DOHH2 (cell line): ENCODE measurements around the gene ARHGDIA.

Experiments used
- H3F3A ChIP-seq: fragments of 200-600 bp; sonication (generic), shearing (Covaris generic); 2 replicates; pipeline ENCODE4 v1.6.0; 2016; ENCODE audit warnings: antibody characterized with exemption, mild to moderate bottlenecking; ENCODE audit not compliant: control insufficient read depth, insufficient read depth
- H3K27ac ChIP-seq: fragments of 200-600 bp; sonication (generic); 2 replicates; pipeline ENCODE4 v1.5.1; 2014; ENCODE audit warnings: low read depth, mild to moderate bottlenecking, low read length, moderate library complexity
- H3K27me3 ChIP-seq: fragments of 200-600 bp; sonication (generic); 2 replicates; pipeline ENCODE4 v1.6.1; 2014; ENCODE audit warnings: mild to moderate bottlenecking, low read length, mixed read lengths; ENCODE audit not compliant: control insufficient read depth
- H3K36me3 ChIP-seq: fragments of 200-600 bp; sonication (generic); 2 replicates; pipeline ENCODE4 v1.6.1; 2014; ENCODE audit warnings: mild to moderate bottlenecking, low read length, moderate library complexity, mixed read lengths; ENCODE audit not compliant: control insufficient read depth
- H3K4me1 ChIP-seq: fragments of 200-600 bp; sonication (generic); 2 replicates; pipeline ENCODE4 v1.6.1; 2014; ENCODE audit warnings: mild to moderate bottlenecking, low read length, mixed read lengths; ENCODE audit not compliant: control insufficient read depth
- H3K4me2 ChIP-seq: fragments of 200-600 bp; sonication (generic); 2 replicates; pipeline ENCODE4 v1.6.0; 2014; ENCODE audit warnings: mild to moderate bottlenecking, low read length, moderate library complexity
- H3K4me3 ChIP-seq: fragments of 200-600 bp; sonication (generic); 2 replicates; pipeline ENCODE4 v1.5.1; 2014; ENCODE audit warnings: mild to moderate bottlenecking, low read length, mixed read lengths
- H3K79me2 ChIP-seq: fragments of 200-600 bp; sonication (generic); 2 replicates; pipeline ENCODE4 v1.6.1; 2014; ENCODE audit warnings: mild to moderate bottlenecking, low read length, mixed read lengths; ENCODE audit not compliant: control insufficient read depth
- H3K9me2 ChIP-seq: fragments of 200-600 bp; sonication (generic); replicated peaks from 2 replicates; pipeline ENCODE4 v1.6.1; 2014; ENCODE audit warnings: mild to moderate bottlenecking, low read length, mixed read lengths; ENCODE audit not compliant: control insufficient read depth
- H3K9me3 ChIP-seq: fragments of 200-600 bp; sonication (generic); 2 replicates; pipeline ENCODE4 v1.6.1; 2014; ENCODE audit warnings: antibody characterized with exemption, low read length, mixed read lengths; ENCODE audit not compliant: control insufficient read depth, insufficient read depth
- H4K20me1 ChIP-seq: fragments of 200-600 bp; sonication (generic); 2 replicates; pipeline ENCODE4 v1.6.0; 2014; ENCODE audit warnings: low read depth, mild to moderate bottlenecking, antibody characterized with exemption, low read length, moderate library complexity; ENCODE audit not compliant: control insufficient read depth, insufficient read depth
- EZH2phosphoT487 ChIP-seq: fragments of 200-600 bp; sonication (generic); IDR thresholded peaks from 2 replicates; pipeline ENCODE4 v1.6.1; 2017; ENCODE audit warnings: borderline replicate concordance, mild to moderate bottlenecking, antibody characterized with exemption, low read length, moderate library complexity, mixed read lengths
- TF ChIP-seq, protein P1 (sequence below): fragments of 200-600 bp; sonication (generic); IDR thresholded peaks from one replicate; pipeline ENCODE4 v1.5.1; 2014; ENCODE audit warnings: antibody characterized with exemption, mild to moderate bottlenecking, low read depth, low read length; ENCODE audit not compliant: poor library complexity, severe bottlenecking

ARHGDIA gene

GRCh38 chr17:81832608-81833159 lies 38.5 kb downstream of the ARHGDIA start:
- no peaks in the 10 kb centered on the region for H3K36me3 ChIP-seq
- H3K9me2 ChIP-seq = no peaks in the 10 kb centered on the region
- H3K4me3 ChIP-seq = peak overlapping the region; percentile 100
- H4K20me1 ChIP-seq = no peaks in the 10 kb centered on the region
- no peaks in the 10 kb centered on the region for H3F3A ChIP-seq
- TF ChIP-seq, protein P1, sequence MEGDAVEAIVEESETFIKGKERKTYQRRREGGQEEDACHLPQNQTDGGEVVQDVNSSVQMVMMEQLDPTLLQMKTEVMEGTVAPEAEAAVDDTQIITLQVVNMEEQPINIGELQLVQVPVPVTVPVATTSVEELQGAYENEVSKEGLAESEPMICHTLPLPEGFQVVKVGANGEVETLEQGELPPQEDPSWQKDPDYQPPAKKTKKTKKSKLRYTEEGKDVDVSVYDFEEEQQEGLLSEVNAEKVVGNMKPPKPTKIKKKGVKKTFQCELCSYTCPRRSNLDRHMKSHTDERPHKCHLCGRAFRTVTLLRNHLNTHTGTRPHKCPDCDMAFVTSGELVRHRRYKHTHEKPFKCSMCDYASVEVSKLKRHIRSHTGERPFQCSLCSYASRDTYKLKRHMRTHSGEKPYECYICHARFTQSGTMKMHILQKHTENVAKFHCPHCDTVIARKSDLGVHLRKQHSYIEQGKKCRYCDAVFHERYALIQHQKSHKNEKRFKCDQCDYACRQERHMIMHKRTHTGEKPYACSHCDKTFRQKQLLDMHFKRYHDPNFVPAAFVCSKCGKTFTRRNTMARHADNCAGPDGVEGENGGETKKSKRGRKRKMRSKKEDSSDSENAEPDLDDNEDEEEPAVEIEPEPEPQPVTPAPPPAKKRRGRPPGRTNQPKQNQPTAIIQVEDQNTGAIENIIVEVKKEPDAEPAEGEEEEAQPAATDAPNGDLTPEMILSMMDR = no peak
- no peak for TF ChIP-seq EZH2phosphoT487
- peak overlapping the region; percentile 62 for H3K27ac ChIP-seq
- no peaks in the 10 kb centered on the region for H3K27me3 ChIP-seq
- no peaks in the 10 kb centered on the region for H3K9me3 ChIP-seq
- peaks cover 24% of the 10 kb centered on the region for H3K79me2 ChIP-seq
- peaks cover 23% of the 10 kb centered on the region for H3K4me1 ChIP-seq
- peak overlapping the region; percentile 100 for H3K4me2 ChIP-seq

DNA sequence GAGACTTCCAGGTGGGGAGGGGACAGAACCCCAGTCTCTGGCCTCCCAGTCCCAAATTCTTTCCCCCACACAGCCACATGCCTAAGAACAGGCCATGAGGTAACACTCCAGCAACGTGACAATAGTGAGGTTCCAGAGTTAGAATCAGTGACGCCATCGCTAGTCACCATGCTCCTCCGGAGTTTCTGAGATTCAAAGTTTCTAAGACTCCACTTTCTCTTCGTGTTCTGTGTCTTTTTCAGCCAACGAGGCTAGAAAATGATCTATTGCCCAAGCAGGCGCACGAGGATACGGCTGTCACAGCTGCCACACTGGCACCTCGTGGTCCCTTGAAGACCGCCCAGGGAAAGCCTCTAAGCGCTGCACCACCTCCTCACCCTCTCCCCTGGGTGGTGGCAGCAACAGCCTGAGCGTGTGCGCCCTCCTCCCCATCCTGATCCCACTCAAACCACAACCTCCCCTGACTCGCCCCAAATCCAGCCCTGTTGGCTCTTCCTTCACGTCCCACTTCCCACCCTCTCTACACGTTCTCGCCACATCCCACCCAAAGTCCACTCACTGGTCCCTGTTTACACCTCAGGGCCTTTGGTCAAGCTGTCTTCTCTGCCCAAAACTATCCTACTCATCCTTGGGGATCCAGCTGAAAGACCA lies 39.1 kb downstream of the ARHGDIA start:
- Histone ChIP-seq H3K9me3 (no peaks in the 10 kb centered on the region), H3K4me3 (peak overlapping the region; percentile 100), H3K36me3 (no peaks in the 10 kb centered on the region), H3K27ac (peak overlapping the region; percentile 62), H3K4me2 (peak overlapping the region; percentile 100), H3F3A (no peaks in the 10 kb centered on the region), H3K9me2 (no peaks in the 10 kb centered on the region), H3K4me1 (peaks cover 23% of the 10 kb centered on the region), H4K20me1 (no peaks in the 10 kb centered on the region), H3K27me3 (no peaks in the 10 kb centered on the region), H3K79me2 (peaks cover 24% of the 10 kb centered on the region)
- TF ChIP-seq, protein P1 = no peak
- no peak for TF ChIP-seq EZH2phosphoT487

DNA sequence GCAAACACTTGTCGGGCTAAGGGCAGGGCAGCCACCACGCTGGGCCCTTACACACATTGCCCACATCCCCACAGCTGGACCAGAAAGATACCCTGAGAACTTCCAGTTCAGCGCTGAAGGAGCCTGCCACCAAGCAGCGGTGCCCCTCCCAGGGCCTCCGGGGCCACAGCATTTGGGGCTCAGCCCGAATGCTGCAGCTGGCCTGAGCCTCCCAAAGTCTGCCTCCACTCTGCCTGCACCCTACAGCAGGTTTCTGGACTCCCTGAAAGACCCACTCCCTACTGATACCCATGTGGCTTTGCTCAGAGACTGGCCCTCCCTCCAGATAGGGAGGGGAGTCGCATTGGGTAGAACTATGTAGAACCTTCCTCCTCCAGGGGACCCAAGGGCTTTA lies 39.6 kb downstream of the ARHGDIA start:
- Histone ChIP-seq H3F3A (no peaks in the 10 kb centered on the region), H3K79me2 (peaks cover 24% of the 10 kb centered on the region), H3K4me3 (peak overlapping the region; percentile 100), H3K9me2 (no peaks in the 10 kb centered on the region), H3K27me3 (no peaks in the 10 kb centered on the region), H3K4me2 (peak overlapping the region; percentile 100), H3K36me3 (no peaks in the 10 kb centered on the region), H3K9me3 (no peaks in the 10 kb centered on the region), H3K4me1 (peaks cover 23% of the 10 kb centered on the region), H3K27ac (no peak overlapping the region), H4K20me1 (no peaks in the 10 kb centered on the region)
- TF ChIP-seq, protein P1 = no peak
- TF ChIP-seq EZH2phosphoT487 = no peak
